NCI-H82 treated with DMSO at 0.1 percent for 48 hours (cell line): ENCODE results near the gene DESI1.
"Not testable (repeated sequence)": the region's sequence is repeated elsewhere in the genome, so short reads cannot be mapped to it uniquely, and the experiment has no call there.

ENCODE experiments used
- DNase-seq: peaks from one replicate; lab custom pipeline; 2025; ENCODE audit not compliant: unreplicated experiment; lab: John Stamatoyannopoulos, UW

Gene DESI1

DNA sequence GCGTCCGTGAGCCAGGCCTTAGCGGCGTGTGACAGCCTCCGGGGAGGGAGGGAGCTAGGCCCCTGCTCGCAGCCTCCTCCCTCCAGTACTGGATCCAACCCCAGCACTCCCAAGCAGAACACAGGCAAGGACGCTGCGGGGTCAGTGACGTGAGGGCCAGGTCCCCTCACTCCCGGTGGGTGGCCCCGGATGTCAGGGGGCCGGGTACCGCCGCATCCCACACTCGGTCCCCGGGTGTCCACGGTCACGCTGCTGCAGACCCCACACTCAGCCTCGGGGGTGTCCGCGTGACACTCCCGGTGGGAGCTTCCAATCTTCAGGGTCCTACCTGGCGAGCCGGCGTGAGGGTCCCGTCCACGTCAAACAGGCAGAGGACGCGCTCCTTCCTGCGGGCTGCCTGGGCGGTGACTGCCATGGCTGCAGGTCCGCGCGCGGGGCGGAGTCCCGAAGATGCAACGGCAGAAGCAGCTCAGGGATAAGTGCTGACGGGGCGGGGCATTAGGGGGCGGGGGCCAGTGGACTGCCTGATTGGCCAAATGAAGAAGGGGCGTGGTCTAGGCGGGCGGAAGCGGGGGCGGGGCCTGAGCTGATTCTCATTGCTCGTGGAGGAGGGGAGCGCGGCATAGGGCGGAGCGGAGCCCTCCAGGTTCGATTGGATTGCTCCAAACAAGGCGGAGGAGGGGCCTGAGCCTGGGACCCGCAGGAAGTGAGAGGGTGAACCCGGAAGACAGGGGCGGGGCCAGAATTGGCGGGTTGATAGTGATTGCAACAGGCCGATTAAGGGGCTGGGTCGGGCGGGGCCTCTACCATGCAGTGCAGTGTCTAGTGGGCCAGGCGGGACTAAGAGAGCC is 31.2 kb downstream of the DESI1 start, which contains the start of gene PMM1:
PMM1 (minus strand) TSS at position 450 of the 851 bp plus-strand sequence; CDS start at position 415, 35 bp downstream.
- peak; percentile 97 for DNase-seq

DNA sequence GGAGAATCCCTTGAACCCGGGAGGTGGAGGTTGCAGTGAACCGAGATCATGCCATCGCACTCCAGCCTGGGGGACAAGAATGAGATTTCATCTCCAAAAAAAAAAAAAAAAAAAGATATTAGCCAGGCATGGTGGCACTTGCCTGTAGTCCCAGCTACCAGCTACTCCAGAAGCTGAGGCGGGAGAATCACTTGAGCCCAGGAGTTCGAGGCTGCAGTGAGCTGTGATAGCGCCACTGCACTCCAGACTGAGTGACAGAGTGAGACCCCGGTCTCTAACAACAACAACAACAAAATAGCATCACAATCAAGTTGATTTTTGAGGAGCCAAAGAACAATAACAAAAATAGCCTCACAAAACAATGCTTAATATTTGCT is 33.5 kb downstream of the DESI1 start:
- no peak for DNase-seq

DNA sequence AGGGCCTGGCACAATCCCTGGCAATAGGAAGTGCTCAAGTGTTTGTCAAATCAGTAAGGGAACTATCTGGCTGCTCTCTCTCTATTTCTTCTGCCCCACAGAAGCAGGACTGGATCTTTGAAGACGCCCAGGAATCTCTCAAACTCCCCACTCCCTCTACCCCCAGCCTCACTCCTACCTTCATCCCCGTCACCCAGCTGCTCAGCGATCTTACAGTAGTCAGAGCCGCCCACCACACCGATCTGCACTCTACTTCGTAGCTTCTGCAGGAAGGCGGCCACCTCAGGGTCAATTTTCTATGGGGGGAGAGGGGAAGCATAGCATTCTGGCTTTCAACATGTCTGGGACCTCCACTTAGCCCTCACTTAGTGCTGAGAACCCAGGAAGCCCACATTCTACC is 34.9 kb downstream of the DESI1 start:
- DNase-seq, result no peak

DNA sequence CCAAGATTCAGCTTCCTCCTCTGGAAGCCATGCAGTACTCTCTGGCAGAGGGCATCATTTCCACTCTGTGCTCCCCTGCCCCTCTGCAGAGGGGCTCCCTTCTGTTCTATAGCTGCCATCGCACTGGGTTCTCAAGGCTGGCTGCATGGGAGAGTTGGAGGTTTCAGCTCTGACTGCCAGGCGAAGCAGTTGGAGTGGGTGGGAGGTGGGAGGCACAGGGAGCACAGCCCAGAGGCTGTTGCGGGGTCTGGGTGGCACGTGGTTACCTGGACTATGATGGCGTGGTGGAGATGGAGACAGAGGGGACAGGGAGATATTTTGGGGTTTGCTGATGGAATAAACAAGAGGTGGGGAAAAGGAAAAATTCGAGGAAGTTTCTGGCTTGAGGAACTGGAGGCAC is 36.0 kb downstream of the DESI1 start:
- DNase-seq, result no peak

DNA sequence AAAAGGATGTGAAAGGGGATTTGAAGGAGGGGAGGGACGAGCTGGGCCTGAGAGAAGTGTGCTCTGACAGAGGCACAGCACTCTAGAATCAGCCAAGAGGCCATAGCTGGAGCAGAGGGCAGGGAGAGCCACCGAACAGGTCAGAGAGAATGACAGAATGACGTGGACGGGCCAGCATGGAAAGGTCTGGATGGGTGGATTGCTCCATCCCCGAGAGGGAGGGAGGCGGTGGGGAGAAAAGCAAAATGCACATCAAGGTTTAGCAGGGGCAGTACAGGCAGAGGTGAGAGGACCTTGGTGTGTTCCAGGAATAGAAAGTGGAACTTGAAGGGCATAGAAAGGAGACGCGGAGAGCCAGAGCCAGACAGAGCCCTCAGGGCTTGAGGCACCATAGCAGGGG is 38.1 kb downstream of the DESI1 start:
- DNase-seq, result no peak

DNA sequence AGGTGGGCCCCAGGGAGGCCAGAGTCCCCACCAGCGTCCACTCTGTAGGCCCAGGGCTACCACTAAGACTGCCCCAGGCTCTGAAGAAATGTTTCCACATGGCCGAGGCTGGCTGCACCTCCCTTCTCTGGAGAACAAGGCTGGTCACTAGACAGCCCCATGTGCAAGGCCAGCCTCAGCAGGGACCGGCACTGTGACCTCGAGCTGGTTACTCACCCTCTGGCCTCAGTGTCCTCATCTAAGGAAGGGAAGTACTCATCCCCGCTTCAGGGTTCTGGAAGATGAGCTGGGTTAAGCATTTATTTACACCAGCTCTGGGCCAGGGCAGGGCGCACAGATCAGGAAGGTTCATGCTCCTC is 40.9 kb downstream of the DESI1 start:
- DNase-seq, result no peak

DNA sequence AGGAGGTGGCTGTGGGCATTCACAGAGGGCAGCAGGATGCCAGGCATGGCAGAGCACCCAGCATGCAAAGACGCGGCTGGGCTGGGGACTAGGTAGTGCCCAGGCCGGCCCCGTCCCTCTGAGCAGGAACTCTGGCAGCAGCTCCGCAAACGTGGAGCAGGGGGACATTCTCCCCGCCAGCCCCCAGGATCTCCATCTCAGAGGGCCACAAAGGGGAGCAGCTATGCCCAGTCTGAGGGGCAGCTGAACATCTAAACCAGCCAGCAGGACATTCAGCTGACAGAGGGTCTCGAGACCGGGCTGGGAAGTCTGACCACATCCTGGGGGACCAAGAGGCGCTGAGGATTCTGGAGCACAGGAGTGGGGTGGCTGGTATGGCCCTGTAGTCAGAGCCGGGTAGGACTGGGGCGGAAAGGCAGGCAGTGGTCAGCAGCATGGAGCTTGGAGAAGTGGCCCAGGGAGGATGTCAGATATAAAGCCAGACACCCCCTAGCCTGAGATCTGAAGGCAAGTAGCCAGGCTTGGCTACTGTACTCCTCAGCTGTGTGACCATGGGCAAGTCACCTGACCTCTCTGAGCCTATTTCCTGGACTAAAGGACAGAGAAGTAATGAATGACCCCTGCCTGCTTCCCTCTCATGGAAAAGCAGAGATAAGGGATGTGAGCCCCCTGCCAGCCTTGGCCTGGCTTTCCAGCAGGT is 41.4 kb downstream of the DESI1 start:
- DNase-seq, result no peak

DNA sequence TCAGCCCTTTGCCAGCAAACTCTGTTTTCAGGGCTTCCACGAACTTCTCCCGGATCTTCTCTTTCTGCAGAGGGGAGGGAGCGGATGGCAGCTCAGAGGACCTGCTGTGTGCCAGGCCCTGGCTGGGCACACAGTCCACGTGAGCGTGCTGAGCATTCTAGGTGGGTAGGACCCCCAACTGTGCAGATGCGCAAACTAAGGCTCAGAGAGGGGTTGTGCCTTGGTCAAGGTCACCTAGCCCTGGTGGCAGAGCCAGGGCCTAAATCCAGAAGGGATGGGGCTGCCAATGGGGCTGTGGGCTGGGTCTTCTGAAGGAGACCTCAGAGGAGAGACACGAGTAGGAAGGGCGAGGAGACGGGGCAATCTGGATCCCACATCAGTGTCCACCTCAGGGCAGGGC is 42.0 kb downstream of the DESI1 start:
- no peak for DNase-seq

DNA sequence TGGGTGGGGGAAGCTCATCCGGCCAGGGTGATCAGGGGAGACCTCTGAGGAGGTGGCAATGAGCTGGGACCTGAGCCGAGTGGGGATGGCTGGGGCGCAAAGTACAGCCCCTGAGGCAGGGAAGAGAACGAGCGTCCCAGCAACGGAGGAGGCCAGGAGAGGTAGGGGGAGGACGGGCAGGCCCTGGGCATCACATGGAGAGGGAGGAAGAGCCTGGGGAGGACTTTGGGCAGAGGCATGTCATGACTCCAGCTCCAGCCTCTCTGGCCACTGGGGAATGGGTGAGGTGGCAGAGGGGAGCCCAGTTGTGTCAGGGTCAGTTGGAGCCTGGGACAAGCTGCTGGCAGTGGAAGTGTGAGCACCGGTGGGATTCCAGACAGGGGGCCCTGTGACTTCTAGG is 42.7 kb downstream of the DESI1 start:
- no peak for DNase-seq

DNA sequence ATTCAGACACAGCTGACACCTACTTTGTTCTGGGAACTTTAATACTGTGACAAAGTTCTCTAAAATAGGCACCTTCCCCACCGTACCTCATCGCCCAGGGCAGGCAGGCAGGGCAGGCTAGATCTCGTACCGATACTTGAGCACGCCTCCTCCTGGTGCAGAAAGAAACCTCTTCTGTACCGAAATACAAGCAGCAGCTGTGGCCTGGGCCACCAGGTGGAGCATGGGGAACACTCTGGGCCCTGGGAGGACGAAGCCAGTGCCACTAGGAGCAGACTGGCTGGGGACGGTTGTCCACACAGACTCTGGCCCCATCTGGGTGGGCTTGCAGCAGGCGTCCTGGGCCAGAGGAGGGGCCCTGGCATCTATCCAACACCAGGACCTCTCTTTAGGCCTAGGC is 44.0 kb downstream of the DESI1 start:
- DNase-seq, result peak; percentile 23

DNA sequence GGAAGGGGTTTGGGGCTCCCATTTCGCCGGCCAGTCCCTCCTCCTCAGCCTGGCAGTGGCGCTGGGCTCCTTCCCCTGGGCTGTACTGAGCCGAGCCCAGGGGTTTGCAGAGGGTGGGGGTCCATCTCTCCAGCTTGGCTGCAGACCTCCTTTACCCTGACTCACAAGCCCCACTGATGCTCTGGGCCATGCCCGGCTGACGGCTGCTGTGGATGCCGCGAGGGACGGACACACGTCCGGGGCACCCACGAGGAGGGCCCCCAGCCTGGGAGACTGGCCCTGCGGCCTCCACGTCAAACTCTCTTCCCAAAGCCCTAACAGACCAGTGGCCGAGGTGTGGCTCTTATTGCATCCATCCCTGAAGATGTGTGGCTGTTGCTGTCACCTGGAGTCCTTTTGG is 45.3 kb downstream of the DESI1 start:
- DNase-seq, result no peak

DNA sequence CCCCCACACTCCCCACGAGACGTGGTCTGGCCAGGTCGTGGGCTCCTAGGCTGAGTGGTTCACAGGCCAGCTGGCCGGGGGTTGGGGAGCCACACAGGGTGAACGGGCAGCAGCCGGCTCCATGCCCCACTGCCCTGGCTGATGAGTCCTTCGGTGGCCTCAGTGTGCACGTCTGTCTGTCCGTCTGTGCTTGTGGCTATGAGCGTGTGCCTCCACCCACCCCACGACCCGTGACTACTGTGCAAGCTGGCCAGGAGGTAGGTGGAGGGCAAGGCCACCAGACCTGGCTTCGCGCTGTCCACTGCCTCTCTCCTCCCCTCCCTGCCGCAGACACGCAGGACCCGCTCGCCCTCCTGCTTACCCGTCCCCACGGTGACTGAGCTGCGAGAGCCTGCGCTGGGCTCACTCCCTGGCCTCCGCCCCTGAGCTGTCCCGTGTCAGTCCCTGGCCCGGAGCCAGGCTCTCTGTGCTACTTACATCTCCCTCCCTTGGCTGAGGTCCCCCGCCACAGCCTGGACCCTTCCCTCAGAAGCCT is 45.9 kb downstream of the DESI1 start:
- no peak for DNase-seq

DNA sequence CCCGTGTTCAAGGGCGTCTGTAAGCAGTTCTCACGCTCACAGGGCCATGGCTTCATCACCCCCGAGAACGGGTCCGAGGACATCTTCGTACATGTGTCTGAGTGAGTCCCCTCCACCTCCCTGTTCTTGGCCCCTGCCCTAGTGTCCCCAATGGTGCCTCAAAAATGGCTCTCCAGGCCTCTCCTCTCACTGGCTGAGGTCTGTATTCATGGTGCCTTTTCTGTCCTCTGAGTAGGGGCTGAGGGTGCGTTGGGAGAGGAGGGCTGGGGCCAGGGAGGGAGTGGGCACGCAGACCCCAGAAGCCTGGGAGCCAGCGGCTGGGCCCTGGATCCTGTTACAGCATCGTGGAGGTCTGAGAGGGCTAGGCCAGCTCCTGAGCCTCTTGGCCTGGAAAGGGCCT is 47.2 kb downstream of the DESI1 start:
- no peak for DNase-seq

DNA sequence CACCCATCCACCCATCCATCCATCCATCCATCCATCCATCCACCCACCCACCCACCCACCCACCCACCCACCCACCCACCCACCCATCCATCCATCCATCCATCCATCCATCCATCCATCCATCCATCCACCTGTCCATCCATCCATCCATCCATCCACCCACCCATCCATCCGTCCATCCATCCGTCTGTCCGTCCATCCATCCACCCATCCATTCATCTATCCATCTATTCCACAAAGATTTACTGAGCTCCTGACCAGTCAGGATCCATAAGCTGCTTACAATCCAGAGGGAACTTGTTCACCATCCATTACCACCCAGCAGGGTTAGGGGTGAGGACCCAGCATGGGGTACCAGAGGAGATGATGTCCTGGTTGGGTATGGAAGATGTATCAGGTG is 48.5 kb downstream of the DESI1 start:
- not testable (repeated sequence) for DNase-seq

DNA sequence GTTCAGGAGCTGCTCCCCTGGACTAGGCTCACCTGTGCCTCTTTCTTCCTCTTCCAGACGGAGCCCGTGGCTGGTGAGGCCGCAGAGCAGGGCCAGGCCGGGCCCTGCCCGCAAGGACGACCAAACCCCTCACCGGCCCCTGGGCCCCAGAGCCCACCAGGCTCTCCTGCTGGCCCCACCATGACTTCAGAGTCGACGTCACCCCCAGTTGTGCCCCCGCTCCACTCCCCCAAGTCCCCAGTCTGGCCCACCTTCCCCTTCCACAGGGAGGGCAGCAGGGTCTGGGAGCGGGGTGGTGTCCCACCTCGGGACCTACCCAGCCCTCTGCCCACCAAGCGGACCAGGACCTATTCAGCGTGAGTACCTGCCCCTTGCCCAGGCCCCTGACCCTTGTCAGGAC is 49.1 kb downstream of the DESI1 start:
- no peak for DNase-seq

DNA sequence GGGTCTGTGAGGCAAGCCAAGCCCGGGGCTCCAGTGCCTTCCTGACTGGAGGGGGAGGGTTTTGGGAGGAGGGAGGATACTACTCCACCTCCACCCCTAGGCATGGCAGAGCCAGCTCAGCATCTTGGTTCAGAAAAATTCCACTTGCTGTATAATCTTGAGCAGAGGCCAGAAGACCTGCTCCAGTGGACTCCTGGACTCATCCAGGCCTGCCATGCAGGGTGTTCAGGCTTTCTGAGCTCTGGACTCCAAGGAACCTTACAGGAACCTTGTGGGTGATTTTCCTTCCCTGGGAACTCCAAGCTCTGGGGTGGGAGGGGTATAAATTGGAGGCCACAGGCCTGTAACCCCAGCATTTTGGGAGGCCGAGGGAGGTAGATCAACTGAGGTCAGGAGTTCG is 50.6 kb downstream of the DESI1 start:
- no peak for DNase-seq

DNA sequence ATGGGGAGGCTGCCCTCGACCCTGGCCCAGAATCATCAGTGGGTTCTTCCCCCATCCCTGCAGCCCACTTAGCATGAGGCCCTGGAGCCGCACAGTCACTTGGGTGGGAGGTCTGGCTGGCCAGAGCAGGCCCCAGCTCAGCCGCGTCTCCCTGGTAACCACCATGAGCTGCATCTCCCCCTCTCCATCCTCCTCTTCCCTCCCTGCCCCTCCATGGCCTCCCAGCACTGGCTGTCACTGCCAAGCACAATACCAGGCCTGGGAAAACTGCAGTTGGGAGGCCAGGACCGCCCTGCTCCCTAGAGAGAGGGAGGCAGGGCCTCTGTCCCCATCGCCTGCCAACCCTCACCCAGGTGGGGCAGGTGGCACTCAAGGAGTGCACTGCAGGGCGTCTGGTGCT is 52.0 kb downstream of the DESI1 start:
- DNase-seq, result no peak

DNA sequence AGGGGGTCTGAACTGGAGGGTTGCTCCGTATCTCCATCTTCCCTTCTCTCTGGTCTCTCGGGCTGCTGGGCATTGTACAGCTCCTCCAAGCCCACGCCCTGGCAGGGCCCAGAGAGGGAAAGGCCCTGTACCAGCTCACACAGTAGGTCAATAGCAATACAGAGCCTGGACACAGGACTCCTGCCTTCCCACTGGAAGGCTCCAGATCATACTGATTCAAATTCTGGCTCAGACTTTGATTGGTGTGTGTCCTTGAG is 53.4 kb downstream of the DESI1 start:
- no peak for DNase-seq

DNA sequence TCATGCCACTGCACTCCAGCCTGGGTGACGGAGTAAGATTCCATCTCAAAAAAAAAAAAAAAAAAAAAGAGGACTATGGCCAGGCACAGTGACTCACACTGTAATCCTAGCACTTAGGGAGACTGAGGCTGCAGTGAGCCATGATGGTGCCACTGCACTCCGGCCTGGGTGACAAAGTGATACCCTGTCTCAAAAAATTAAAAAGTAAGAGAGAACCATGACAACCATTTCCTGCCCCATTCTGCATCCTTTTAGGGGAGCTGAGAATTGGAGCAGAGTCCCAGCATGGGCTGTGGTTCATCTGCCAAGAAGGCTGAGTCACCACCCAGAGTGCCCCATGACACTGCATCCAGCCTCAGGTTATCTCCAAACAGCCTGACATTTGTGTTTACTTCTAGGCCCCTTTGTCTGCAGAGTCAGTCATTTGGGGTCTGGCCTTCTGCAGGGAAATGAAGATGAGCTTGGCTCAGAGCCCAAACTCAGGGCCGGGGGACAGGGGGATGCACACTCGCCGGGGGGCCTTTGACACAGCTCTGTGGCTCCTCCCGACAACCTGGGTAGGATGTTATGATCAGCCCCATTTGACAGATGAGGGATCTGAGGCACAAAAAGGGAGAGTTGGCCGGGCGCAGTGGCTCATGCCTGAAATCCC is 55.3 kb downstream of the DESI1 start:
- no peak for DNase-seq

DNA sequence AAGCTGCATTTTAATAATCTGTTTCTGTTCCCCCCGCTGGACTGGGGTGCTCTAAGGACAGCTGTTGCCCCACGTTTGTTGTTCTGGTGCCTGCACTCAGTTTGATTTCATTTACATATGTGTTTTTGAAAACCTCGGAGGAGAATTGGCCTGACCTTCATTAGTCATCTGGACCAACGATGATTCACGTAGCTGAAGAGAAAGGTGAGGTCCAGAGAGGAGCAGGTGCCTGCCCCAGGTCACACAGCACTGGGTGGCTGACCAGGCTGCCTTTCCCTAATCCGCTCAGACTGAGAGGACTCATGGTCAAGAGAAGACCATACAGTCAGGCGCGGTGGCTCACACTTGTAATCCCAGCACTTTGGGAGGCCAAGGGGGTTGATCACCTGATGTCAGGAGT is 56.3 kb downstream of the DESI1 start:
- DNase-seq, result no peak

DNA sequence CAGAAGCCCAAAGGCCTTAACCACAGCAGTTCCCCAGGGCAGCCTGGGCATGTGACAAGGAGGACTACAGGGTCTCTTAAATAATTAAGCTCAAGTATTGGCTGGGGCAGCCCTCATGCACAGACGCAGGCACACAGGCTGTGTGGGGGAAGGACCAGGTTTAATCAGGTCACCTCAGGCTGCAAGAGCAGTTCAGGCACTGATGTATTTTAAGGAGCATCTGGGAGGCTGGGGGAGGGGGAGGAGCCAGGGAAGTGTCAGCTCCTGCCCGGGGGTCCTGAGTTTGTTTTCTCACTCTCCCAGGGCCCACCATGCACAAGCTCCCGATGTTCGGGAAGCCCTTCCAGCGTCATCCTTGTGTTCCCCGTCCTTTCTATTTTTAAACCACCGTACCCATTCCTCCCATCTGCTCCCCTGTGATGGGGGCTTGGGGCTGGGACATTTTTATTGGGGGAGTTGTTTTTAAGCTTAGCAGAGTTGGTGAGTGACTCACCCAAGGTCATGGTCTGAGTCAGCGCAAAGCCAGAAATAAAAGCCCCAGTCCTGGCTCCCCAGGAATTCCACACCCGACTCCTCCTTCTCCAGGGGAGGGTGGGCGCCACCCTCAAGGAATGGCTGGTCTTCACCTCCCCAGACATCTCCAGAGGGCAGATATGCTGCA is 57.7 kb downstream of the DESI1 start:
- peak; percentile 43 for DNase-seq

DNA sequence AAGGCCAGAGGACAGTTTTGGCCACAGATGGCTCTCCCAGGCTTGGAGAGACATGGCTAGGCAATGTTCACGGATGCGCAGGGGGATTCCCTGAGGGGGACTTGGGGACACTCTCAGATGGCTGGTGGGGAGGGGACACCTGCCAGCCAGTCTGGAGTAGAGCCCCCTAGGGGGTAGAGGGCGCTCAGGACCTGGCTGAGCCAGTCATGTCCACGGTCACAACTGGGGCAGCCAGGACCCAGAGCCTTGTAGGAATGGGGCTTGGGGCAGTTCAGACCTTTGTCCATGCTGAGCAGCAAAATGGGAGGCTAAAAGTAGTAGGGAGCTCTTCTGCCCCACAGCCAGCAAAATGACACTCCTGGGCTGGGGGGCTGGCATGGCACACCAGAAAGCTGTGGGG is 58.4 kb downstream of the DESI1 start:
- no peak for DNase-seq
